Medulla oblongata (tissue), 1 donor: Measurements from ENCODE around the gene RPUSD1.
"Not testable (repeated sequence)": the region's sequence is repeated elsewhere in the genome, so short reads cannot be mapped to it uniquely, and the experiment has no call there.

ENCODE experiments used
- DNase-seq: peaks from one replicate; pipeline ENCODE4 v3.0.0-alpha.2; 2015; ENCODE audit errors: extremely low spot score

Gene RPUSD1

GRCh38 chr16:787978-788398 is at the start of gene RPUSD1:
TSS of gene RPUSD1 (minus strand) at chr16:788381. CDS start at chr16:787737, 644 bp downstream.
- DNase-seq, result no peak

DNA sequence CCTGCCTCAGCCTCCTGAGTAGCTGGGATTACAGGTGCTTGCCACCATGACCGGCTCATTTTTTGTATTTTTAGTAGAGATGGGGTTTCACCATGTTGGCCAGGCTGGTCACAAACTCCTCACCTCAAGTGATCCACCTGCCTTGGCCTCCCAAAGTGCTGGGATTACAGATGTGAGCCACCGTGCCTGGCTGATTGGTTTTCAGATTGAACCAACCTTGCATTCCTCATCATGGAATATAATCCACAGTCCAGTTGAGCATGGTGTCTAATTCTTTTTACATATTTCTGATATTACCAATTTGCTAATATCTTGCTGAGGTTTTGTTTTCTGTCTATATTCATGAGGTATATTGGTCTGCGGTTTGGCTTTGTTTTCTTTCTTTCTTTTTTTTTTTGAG is 48.6 kb upstream of the RPUSD1 start:
- DNase-seq, result not testable (repeated sequence)

GRCh38 chr16:836221-836620 is 48.0 kb upstream of the RPUSD1 start:
- no peak for DNase-seq

GRCh38 chr16:835373-835772 is 47.2 kb upstream of the RPUSD1 start:
- DNase-seq, result no peak

- no peak for DNase-seq
Observed at GRCh38 chr16:833411-833810, 45.2 kb upstream of the RPUSD1 start.

GRCh38 chr16:832652-833336 is 44.6 kb upstream of the RPUSD1 start:
- DNase-seq, result no peak

DNA sequence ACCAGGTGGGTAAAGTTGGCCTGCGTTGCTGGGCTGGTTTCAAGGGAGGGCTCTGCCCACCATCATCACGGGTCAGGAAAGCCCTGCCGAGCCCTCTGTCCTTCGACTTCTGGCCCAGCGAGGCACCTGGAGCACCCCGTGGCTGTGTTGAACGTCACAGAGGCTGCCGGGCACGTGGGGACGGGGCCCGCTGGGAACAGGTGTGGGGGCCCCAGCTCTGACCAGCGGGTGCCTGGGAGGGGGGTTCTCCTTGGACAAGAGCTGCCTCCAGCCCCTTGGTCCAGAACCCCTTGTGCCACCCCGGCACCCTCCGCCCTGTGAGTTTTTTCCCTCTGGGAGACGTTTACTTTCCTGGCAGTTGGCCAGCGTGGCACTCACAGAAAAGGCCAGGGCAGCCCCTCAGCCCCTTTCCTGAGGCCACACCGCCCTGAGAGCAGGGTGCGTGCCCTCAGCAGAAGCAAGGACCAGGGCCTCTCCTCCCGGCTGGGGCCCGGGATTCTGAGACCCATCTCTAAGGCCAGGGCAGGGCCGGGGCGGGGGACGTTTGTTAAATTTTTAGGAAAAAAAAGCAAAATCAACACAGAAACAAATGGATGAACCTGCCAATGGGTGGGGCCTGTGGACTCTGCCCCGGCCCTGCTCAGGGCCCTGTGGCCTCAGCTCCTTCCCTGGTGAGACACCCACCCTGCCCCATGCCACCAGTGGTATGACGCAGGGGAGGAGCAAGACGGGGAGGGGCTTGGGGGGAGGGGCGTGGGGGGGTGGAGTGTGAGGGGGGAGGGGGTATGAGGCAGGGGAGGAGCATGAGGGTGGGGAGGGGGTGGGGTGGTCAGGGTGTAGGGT is 43.6 kb upstream of the RPUSD1 start:
- no peak for DNase-seq

GRCh38 chr16:830871-831570 is 42.8 kb upstream of the RPUSD1 start:
- DNase-seq, result no peak

- no peak for DNase-seq
Observed at GRCh38 chr16:830107-830870, 42.1 kb upstream of the RPUSD1 start.

DNA sequence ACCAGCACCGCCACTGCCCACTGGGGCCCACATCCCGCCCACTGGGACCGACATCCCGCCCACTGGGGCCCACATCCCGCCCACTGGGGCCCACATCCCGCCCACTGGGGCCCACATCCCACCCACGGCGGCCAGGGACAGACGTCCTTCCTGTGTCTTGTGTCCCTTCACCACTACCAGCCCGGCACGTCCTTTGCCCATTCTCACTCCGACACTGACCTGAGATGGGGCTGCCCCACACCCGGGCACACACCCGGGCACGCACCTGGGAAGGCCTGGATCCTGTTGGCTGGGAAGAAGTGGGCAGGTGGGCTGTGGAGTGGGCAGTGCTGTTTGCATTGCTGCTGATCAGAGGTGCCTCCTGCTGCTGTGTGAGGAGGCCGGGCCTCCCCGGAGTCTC is 40.7 kb upstream of the RPUSD1 start:
- no peak for DNase-seq

- no peak for DNase-seq
Observed at GRCh38 chr16:827513-827912, 39.3 kb upstream of the RPUSD1 start.

DNA sequence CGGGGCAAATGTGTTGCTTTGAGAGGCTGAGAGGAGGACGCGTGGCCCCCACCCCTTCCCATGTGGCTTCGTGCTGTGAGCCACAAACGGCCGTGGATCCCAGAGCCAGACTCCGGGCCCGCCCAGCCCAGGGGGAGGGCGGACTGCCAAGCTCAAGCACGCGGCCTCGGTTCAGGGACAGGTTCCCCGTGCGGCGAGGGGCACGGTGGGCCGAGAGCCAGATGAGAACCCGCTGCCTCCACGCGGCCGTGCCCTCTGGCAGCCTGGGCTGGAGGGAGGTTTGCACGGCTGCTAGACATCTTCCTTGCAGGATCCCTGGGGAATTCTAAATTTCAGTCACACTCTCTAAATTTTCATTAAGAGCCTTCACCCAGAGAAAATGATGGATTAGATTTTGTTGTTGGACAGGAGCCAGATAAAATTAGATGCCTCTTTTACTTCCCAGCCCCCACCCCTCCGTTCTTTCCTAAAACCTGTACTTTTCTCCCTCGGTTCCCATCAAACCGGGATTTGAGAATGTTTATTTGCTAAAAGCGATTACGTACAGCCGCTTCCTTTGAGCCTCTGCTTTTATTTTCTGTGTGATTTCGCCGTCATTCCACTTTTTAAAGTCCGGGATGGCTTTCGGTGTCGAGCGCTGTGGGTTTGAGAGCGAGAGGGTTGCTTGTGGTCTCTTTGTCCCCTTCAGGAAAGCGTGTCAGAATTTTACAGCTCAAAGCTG is 37.3 kb upstream of the RPUSD1 start:
- peak; percentile 50 for DNase-seq

DNA sequence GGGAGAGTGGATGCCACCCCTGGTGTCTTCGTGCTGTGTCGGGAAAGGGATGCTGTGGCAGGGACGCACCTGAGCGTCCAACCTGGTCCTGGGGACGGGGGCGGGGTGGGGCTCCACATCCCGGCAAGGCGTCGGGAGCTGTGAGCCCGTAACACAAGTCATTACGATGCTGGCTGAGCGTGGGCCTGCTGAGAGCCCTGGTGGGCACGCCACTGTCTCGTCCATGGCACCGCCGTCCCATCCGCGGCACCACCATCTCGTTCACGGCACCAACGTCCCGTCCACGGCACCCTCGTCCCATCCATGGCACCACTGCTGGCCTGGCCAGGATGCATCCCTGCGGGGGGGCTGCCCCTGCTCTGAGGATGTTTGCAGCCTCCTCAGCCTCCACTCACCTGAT is 36.4 kb upstream of the RPUSD1 start:
- DNase-seq, result no peak

GRCh38 chr16:824194-824593 is 36.0 kb upstream of the RPUSD1 start:
- no peak for DNase-seq

GRCh38 chr16:822909-823297 is 34.7 kb upstream of the RPUSD1 start:
- no peak for DNase-seq

DNA sequence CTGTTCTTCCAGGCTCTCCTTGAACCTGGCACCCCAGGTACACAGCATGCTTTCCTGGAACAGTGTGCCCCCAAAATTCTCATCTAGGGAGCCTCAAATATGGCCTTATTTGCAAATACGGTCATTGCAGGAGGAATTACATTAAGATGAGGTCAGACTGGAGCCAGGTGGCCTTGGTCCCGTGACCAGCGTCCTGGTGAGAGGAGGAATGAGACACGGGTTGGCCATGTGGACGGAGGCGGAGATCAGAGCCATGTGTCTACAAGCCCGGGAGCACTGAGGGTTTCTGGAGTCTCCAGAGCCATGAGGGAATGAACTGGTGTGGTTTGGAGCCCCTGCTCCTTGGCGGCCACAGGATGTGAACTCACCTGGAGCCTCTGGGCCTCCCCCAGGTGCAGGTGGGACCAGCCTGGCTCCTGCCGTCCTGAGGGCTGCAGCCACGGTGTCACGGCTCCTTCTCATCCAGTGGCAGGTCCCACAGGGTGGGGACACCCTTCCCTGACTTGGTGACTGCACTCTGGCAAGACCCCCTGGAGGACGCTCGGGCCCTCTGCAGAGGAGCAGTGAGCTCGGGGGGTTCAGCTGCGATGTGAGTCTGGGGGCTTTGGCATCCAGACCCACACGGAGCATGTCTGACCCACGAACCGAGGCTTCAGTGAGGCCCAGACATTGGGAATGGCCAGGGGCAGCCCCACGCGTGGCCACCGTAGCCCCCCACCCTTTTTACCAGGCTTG is 34.2 kb upstream of the RPUSD1 start:
- DNase-seq, result no peak

DNA sequence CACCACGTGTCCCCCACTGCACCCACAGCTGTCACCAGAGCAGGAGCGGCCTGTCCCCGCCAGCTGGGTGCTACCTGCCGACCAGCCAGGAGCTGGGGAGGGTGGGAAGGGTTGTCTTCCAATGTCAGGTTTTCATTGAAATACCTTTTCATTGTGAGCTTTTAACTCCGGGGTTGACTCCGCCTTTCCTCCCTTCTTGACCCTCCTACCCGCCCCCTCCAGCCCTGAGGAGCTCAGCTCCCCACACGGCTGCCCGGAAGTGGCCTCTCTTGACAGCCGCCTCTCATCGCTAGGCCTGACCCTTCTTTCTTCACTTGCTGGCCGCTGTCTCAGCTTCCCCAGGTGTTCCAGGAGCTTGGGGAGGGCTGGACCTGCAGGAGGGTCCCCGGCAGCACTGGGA is 33.6 kb upstream of the RPUSD1 start:
- DNase-seq, result no peak

GRCh38 chr16:820748-821147 is 32.6 kb upstream of the RPUSD1 start:
- no peak for DNase-seq

DNA sequence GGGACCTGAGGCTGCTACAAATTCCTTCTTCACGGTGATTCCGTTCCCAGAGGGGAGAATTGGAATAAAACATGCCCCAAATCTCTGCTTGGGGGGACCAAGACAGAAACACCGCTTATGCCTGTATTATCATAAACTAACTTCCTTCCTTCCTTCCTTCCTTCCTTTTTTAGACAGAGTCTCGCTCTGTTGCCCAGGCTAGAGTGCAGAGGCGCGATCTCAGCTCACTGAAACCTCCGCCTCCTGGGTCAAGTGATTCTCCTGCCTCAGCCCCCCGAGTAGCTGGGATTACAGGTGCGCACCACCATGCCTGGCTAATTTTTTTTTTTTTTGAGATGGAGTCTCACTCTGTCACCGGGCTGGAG is 31.8 kb upstream of the RPUSD1 start:
- DNase-seq, result not testable (repeated sequence)

DNA sequence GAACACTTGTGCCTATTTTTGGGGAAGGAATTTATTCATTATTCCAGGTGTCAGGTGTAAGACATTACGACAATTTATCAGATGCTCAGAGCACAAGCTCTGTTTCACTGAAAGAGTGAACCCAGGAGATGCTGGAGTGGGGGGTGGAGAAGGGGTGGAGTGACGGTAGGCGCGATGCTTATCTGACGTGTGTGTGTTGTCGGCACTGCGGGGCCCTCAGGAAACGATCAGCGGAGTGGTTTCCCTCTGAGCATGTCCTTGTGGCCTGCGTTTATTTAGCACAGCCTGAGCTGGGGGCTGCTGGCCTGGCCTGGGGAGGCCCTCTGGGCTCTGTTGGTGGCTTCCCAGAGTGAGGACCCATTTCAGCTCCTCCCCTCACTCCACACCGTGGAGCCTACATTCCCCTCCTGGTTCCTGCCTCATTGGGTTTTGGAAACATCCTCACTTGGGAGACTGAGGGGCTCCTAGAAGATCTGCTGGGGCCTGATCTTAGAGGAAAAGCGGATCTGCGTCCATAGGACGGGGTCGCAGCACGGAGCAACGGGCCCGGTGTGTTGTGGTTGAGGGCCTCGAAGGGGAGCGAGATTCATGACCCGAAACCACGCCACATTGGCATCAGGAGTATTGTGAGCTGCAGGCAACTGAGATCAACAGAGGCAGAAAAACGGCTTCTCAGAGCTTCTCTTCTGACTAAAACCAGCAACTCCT is 31.3 kb upstream of the RPUSD1 start:
- no peak for DNase-seq
